GM10266 (cell line): ENCODE data around the gene RLBP1.
A peak's percentile ranks its signal among the peaks of the same experiment; 100 is the strongest.

ENCODE experiments used
- DNase-seq: peaks from one replicate; pipeline ENCODE4 v3.0.0; 2012; ENCODE audit errors: extremely low spot score
- CTCF ChIP-seq: IDR thresholded peaks from 2 replicates; pipeline ENCODE4 v1.5.1; 2012; ENCODE audit warnings: mild to moderate bottlenecking, low read depth; ENCODE audit not compliant: control insufficient read depth, insufficient read depth; ENCODE audit errors: missing control alignments

The RLBP1 gene

GRCh38 chr15:89217031-89217430, 4.3 kb downstream of the RLBP1 start:
- no peak for DNase-seq
- TF ChIP-seq CTCF, result no peak

- no peak for DNase-seq
- no peak for TF ChIP-seq CTCF
Measured at GRCh38 chr15:89215627-89216026, 5.8 kb downstream of the RLBP1 start.

GRCh38 chr15:89211678-89212170, 9.7 kb downstream of the RLBP1 start:
- DNase-seq, result no peak
- no peak for TF ChIP-seq CTCF

GRCh38 chr15:89209057-89209456, 12.3 kb downstream of the RLBP1 start:
- TF ChIP-seq CTCF, result no peak
- no peak for DNase-seq

GRCh38 chr15:89208256-89208655, 13.1 kb downstream of the RLBP1 start:
- no peak for TF ChIP-seq CTCF
- no peak for DNase-seq

- TF ChIP-seq CTCF, result peak; percentile 96
- DNase-seq, result peak; percentile 85
Measured at GRCh38 chr15:89206908-89207331, 14.5 kb downstream of the RLBP1 start.

GRCh38 chr15:89205991-89206585, 15.3 kb downstream of the RLBP1 start:
- TF ChIP-seq CTCF, result no peak
- no peak for DNase-seq
